HFF-Myc (cell line): ENCODE measurements around the gene TLE1.

Source experiments
- DNase-seq: peaks from one replicate; pipeline ENCODE4 v3.0.0-alpha.2; 2011; ENCODE audit warnings: low read depth; ENCODE audit errors: extremely low read depth
- H3K4me3 ChIP-seq: replicated peaks from 2 replicates; pipeline ENCODE4 v1.5.1; 2011; ENCODE audit warnings: low read depth, mild to moderate bottlenecking, control low read depth, low read length
- TF ChIP-seq, protein P1 (sequence below): IDR thresholded peaks from 2 replicates; pipeline ENCODE4 v1.5.1; 2012; ENCODE audit warnings: mild to moderate bottlenecking, low read depth, low read length, control low read depth; ENCODE audit errors: missing control alignments

TLE1 gene

DNA sequence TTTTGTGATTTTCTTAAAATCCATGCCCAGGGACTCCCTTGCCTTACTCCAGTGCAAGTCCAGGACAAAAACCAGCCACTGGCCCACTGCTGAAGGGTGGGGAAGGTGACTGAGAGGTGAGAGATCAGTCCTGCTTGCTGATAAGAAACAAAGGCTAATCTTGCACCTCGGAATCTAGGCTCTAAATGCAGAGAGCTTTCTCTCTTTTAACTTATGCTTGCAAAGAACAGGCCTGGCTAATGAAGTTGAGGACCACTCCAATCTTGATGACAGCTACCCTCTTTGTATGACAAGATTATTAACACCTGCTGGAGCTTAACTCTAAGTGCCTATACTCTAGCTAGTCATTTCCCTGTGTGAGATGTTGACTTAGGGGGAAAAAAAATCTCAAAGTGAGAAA is 8.8 kb downstream of the TLE1 start:
- TF ChIP-seq, protein P1, sequence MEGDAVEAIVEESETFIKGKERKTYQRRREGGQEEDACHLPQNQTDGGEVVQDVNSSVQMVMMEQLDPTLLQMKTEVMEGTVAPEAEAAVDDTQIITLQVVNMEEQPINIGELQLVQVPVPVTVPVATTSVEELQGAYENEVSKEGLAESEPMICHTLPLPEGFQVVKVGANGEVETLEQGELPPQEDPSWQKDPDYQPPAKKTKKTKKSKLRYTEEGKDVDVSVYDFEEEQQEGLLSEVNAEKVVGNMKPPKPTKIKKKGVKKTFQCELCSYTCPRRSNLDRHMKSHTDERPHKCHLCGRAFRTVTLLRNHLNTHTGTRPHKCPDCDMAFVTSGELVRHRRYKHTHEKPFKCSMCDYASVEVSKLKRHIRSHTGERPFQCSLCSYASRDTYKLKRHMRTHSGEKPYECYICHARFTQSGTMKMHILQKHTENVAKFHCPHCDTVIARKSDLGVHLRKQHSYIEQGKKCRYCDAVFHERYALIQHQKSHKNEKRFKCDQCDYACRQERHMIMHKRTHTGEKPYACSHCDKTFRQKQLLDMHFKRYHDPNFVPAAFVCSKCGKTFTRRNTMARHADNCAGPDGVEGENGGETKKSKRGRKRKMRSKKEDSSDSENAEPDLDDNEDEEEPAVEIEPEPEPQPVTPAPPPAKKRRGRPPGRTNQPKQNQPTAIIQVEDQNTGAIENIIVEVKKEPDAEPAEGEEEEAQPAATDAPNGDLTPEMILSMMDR, result no peak
- H3K4me3 ChIP-seq, result no peak overlapping the region
- DNase-seq, result no peak

DNA sequence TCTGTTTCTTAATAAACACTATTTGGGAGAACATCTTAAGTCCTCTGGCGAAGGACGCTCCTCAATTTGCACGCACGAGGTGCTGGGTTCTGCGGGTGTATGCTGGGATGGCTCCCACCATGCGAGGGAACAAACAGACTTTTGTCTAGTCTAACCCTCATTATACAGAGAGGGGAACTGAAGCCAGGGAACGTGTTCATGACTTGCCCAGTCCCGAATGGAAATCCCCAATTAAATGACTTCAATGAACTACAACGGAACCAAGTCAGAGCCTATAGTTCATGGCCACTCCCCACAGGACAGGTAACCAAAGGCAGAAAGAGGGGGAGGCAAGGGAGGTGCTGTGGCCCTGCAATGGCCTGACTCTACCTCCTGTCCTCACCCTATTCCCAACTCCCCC is 9.3 kb downstream of the TLE1 start:
- TF ChIP-seq, protein P1, result no peak
- H3K4me3 ChIP-seq, result no peak overlapping the region
- DNase-seq, result no peak

DNA sequence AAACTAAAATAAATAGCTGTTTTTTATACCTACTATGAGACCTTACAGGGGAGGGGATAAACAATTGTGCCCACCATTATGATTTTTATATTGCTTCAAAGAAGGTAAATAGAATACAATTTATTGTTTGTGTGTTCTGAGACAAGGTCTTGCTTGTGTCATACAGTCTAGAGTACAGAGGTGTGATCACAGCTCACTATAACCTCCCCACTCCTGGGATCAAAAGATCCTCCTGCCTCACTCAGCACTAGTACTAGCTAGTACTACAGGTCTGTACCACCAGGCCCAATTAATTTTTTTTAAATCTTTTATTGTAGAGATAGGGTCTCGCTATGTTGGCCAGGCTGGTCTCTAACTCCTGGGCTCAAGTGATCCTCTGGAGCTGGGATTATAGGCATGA is 11.3 kb downstream of the TLE1 start:
- no peak overlapping the region for H3K4me3 ChIP-seq
- DNase-seq, result no peak
- TF ChIP-seq, protein P1, result no peak

DNA sequence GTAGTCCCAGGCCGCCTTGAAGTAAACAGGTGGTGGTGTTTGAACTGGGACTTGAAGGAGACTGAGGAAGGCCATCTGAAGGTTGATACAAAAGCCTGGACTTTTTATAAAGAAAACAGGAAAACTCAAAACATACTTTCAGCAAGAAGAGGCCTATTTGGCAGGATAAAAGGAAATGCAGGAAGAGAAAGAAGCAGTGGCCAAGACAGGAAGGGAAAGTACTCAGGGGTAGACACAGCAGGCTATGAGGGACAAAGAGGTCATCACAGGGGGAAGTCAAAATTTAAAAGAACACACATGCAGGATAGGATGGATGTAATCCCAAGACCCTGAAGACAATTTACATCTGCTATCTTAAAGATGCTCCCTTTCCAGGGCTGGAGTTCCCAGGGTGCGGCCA is 13.0 kb downstream of the TLE1 start:
- H3K4me3 ChIP-seq, result no peak overlapping the region
- TF ChIP-seq, protein P1, result no peak
- no peak for DNase-seq

DNA sequence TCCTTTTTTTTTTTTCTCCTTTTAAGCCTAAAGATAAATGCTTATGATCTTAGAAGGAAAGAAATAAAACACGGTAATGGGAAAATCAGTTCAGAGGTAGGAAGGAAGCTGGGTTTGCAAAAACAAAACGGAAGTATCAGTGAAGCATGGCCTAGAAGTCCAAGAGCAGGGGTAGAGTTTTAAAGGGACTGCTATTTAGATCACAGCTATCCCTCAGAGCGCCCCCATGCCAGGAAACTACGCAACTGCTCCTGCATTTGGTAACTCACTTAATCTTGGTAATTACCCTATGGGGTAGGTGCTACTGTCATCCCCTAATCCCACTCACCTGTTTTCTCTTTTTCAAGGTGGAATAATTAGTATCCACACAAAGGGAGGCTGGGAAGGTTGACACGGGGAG is 16.0 kb downstream of the TLE1 start:
- TF ChIP-seq, protein P1, result no peak
- no peak for DNase-seq
- no peak overlapping the region for H3K4me3 ChIP-seq

DNA sequence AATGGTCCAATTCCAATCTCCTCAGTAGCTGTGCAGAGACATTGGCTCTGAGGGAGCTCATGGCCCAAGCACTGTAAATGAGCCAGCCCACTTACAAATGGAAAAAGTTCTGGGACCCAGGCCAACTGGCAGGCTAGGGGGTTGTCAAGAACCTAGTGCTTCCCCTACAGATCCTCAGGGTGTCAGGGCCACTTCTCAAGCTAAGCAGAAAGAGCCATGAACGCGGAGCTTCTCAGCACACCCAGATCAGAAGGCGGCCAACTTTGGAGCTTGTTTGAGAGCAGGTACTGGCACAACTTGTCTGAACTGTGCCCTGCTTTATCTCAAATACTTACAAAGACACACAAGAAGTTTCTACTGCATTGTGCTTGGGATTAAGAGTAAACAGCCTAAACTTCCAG is 17.5 kb downstream of the TLE1 start:
- no peak for DNase-seq
- TF ChIP-seq, protein P1, result no peak
- H3K4me3 ChIP-seq, result no peak overlapping the region

DNA sequence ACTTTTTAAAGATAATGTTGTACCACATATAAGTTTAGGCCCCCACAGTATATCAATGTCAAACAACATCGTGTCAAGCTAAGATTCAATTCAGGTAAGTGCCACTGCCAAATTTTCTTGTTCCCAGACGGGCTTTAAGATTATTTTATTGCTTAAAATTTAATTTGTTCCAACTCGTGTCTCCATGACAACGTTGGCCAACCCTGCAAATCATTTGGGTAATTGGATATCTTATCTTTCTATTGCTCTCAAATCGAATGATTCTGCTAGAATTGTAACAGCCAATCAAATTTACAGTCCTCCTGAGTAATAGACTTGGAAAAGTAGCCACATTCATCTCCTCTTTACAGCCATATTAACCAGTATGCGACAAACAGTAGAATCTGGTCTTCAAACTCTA is 19.5 kb downstream of the TLE1 start:
- H3K4me3 ChIP-seq, result no peak overlapping the region
- TF ChIP-seq, protein P1, result no peak
- DNase-seq, result no peak
